GM21576 (cell line): ENCODE measurements around the gene KDSR.

ENCODE experiments used
- ATAC-seq: cut with Tn5 transposase; IDR thresholded peaks from one replicate; pipeline ENCODE4 v1.9.1; 2021; ENCODE audit warnings: mild to moderate bottlenecking, moderate library complexity; ENCODE audit not compliant: unreplicated experiment

The KDSR gene

GRCh38 chr18:63307551-63308200, 59.3 kb downstream of the KDSR start:
- no peak for ATAC-seq

GRCh38 chr18:63306819-63307550, 60.0 kb downstream of the KDSR start:
- ATAC-seq = no peak

- no peak for ATAC-seq
Measured at GRCh38 chr18:63306249-63306648, 60.8 kb downstream of the KDSR start.

GRCh38 chr18:63303547-63303946, 63.5 kb downstream of the KDSR start:
- no peak for ATAC-seq

GRCh38 chr18:63302636-63303405, 64.2 kb downstream of the KDSR start:
- ATAC-seq = no peak

GRCh38 chr18:63302220-63302619, 64.8 kb downstream of the KDSR start:
- no peak for ATAC-seq

- ATAC-seq = no peak
Measured at GRCh38 chr18:63301434-63301833, 65.6 kb downstream of the KDSR start.

GRCh38 chr18:63299837-63300745, 66.9 kb downstream of the KDSR start:
- ATAC-seq = peak; percentile 61

GRCh38 chr18:63298400-63299365, 68.3 kb downstream of the KDSR start:
- ATAC-seq = no peak

GRCh38 chr18:63297687-63298399, 69.2 kb downstream of the KDSR start:
- ATAC-seq = no peak

- no peak for ATAC-seq
Measured at GRCh38 chr18:63293935-63294334, 73.1 kb downstream of the KDSR start.

GRCh38 chr18:63292831-63293683, 73.9 kb downstream of the KDSR start:
- ATAC-seq = peak; percentile 65

- ATAC-seq = no peak
Measured at GRCh38 chr18:63291278-63291677, 75.7 kb downstream of the KDSR start.

GRCh38 chr18:63290821-63291200, 76.2 kb downstream of the KDSR start:
- ATAC-seq = no peak

GRCh38 chr18:63290166-63290820, 76.7 kb downstream of the KDSR start:
- ATAC-seq = no peak

- no peak for ATAC-seq
Measured at GRCh38 chr18:63288311-63288710, 78.7 kb downstream of the KDSR start.

GRCh38 chr18:63287691-63288220, 79.2 kb downstream of the KDSR start:
- no peak for ATAC-seq
